Upper lobe of right lung (tissue), 1 donor: ENCODE results near the gene OR51B6. TPM values are rescaled to one million over a fixed set of nuclear protein-coding genes. Genes with fewer than 3 reads are reported as not detected.
"Not testable (repeated sequence)": the region's sequence is repeated elsewhere in the genome, so short reads cannot be mapped to it uniquely, and the experiment has no call there.

Experiments
- ATAC-seq: fragments of 200-7000 bp; cut with Tn5 transposase; one replicate; pipeline ENCODE4 v1.9.1; 2020; ENCODE audit warnings: mild to moderate bottlenecking, moderate library complexity
- DNase-seq: peaks from one replicate; pipeline ENCODE4 v3.0.0-alpha.2; 2020
- H3K27ac ChIP-seq: fragments of 200-600 bp; one replicate; pipeline ENCODE4 v1.8.0; 2022
- H3K27me3 ChIP-seq: fragments of 200-600 bp; one replicate; pipeline ENCODE4 v1.8.0; 2022; ENCODE audit warnings: mild to moderate bottlenecking
- H3K36me3 ChIP-seq: fragments of 200-600 bp; one replicate; pipeline ENCODE4 v1.8.0; 2022
- H3K4me1 ChIP-seq: fragments of 200-600 bp; one replicate; pipeline ENCODE4 v1.8.0; 2022
- H3K4me3 ChIP-seq: fragments of 200-600 bp; one replicate; pipeline ENCODE4 v1.8.0; 2022; ENCODE audit warnings: mild to moderate bottlenecking
- H3K9me3 ChIP-seq: fragments of 200-600 bp; one replicate; pipeline ENCODE4 v1.8.0; 2022
- intact Hi-C: fragments of 100-400 bp; cut with DNase I; formaldehyde crosslinking; loops from one replicate; pipeline ENCODE4 v1.11.0; 2022
- total RNA-seq: library from RNA; stranded (reverse); fragmentation: NEBNext Ultra II Directional; extraction: Animal tissue kit (Norgen Biotek cat#: 25700); gene quantifications from one replicate; pipeline ENCODE4 v1.2.1, GENCODE V29; 2021
- TF ChIP-seq, protein P1 (sequence below): fragments of 200-600 bp; IDR thresholded peaks from one replicate; pipeline ENCODE4 v1.8.0; 2022; ENCODE audit warnings: antibody characterized with exemption
- donor health status: DM: no; HTN: yes; CAD: no; lungs with severe emphysema.

OR51B6 gene
- total RNA-seq, 1 donor from 2014 or later: not detected

DNA sequence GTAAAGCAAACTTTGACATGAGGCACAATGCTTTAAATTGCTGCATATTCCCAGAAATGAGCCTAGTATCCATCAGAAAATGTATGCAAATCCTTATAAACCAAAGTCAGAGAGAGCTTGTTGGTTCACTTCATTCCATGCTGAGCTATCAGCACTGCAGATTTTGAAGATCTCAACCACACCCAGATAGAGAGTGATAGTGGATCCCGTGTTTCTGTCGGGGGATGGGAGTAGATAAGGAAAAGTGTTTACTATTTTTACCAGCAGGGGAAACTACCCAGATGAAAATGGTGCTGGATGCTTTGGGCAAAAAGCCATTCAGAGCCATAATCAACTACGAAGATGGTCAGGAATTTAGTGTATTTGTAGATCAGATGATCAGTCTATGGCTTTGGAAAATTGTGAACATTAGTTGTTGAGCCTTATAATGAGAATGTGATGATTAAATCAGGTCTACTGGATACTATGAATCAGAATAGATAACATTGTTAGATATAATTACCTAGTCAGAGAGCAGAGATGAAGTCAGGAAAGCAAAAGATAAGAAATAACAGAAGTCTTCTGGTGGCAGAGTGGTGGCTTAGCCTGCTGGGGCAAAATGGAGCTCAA is 10.8 kb downstream of the OR51B6 start:
- no peak for DNase-seq
- H3K36me3 ChIP-seq: no peaks in the 10 kb centered on the region
- ATAC-seq: no peak
- no peaks in the 10 kb centered on the region for H3K4me1 ChIP-seq
- no peaks in the 10 kb centered on the region for H3K27me3 ChIP-seq
- TF ChIP-seq, protein P1, sequence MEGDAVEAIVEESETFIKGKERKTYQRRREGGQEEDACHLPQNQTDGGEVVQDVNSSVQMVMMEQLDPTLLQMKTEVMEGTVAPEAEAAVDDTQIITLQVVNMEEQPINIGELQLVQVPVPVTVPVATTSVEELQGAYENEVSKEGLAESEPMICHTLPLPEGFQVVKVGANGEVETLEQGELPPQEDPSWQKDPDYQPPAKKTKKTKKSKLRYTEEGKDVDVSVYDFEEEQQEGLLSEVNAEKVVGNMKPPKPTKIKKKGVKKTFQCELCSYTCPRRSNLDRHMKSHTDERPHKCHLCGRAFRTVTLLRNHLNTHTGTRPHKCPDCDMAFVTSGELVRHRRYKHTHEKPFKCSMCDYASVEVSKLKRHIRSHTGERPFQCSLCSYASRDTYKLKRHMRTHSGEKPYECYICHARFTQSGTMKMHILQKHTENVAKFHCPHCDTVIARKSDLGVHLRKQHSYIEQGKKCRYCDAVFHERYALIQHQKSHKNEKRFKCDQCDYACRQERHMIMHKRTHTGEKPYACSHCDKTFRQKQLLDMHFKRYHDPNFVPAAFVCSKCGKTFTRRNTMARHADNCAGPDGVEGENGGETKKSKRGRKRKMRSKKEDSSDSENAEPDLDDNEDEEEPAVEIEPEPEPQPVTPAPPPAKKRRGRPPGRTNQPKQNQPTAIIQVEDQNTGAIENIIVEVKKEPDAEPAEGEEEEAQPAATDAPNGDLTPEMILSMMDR: no peak
- intact Hi-C loops: no loop called here
- H3K4me3 ChIP-seq: no peak overlapping the region
- H3K27ac ChIP-seq: no peak overlapping the region
- H3K9me3 ChIP-seq: no peaks in the 10 kb centered on the region

DNA sequence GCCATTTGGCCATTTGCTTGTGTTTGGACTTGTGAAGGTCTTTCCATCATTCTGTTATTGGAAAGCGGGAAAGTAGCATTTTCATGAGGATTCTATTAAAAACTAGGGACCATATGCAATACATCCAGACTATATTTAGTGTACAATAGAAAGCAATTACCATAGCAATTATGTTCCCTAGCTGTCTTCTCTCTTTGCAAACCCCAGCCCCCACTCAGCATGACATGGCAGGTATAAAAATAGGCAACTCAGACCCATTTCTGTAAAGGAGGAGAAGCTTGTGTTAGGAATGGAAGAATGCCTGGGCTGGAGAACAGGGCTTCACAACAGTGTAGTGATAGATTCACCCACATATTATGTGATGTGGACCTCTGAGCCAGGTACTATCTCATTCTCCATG is 12.4 kb downstream of the OR51B6 start:
- Histone ChIP-seq H3K4me3 (no peak overlapping the region), H3K9me3 (no peaks in the 10 kb centered on the region), H3K27me3 (no peaks in the 10 kb centered on the region), H3K4me1 (no peaks in the 10 kb centered on the region), H3K27ac (no peak overlapping the region), H3K36me3 (no peaks in the 10 kb centered on the region)
- TF ChIP-seq, protein P1: no peak
- DNase-seq: no peak
- intact Hi-C loops: no loop called here
- no peak for ATAC-seq

DNA sequence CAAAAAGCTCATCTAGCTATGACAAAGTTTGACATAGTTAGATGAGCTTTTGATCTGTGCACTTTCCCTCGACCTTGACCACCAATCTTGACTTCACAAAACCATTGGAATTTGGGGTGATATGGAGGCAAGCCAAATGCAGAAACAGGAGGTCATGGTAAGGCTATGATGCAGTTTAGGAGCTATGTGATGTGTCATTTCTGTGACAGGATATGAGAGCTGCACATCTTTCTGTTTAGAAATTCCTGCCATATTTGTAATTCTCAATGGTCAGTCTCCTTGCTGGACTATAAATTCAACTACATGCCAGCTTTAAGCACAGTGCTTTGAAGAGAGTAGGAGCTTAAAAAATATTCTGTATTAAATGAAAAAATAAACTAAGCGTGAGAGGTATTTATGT is 12.9 kb downstream of the OR51B6 start:
- DNase-seq (no peak), ATAC-seq (no peak)
- intact Hi-C loops: no loop called here
- Histone ChIP-seq H3K27me3 (no peaks in the 10 kb centered on the region), H3K36me3 (no peaks in the 10 kb centered on the region), H3K9me3 (no peaks in the 10 kb centered on the region), H3K4me3 (no peak overlapping the region), H3K27ac (no peak overlapping the region), H3K4me1 (no peaks in the 10 kb centered on the region)
- TF ChIP-seq, protein P1: no peak

DNA sequence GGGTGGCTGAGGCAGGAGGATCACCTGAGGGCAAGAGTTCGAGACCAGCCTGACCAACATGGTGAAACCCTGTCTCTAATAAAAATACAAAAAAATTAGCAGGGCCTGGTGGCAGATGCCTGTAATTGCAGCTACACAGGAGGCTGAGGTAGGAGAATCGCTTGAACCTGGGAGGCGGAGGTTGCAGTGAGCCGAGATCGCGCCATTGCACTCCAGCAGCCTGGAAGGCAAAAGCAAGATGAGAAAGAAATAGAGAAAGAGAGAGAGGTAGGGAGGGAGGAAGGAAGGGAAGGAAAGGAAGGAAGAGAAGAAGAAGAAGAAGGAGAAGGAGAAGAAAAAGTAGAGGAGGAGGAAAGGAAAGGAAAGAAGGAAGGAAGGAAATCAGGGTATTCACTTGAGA is 15.1 kb downstream of the OR51B6 start:
- H3K27me3 ChIP-seq, intact Hi-C loops, DNase-seq, H3K4me1 ChIP-seq, H3K9me3 ChIP-seq, H3K36me3 ChIP-seq, ATAC-seq, H3K27ac ChIP-seq, H3K4me3 ChIP-seq: not testable (repeated sequence)

DNA sequence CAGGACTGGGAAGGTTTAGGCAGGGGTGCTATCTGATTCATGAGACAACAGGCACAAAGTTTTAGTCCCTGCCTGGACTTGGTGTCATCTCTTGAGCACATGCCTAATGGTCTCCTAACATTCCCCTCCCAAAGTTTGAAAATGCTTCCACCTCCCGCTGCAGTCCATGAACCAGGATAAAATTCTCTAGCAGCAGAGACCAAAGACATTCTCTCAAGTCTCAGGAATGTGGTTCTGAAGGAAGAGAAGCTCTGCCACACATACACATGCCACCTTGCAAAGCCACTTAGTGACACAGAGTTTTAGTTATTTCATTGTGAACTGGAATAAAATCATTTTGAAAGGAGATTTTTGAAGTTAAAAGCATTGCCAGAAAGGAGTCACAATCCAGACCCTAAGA is 15.5 kb downstream of the OR51B6 start:
- Histone ChIP-seq H3K27ac (no peak overlapping the region), H3K9me3 (no peaks in the 10 kb centered on the region), H3K36me3 (no peaks in the 10 kb centered on the region), H3K4me3 (no peak overlapping the region), H3K27me3 (no peaks in the 10 kb centered on the region), H3K4me1 (no peaks in the 10 kb centered on the region)
- intact Hi-C loops: no loop called here
- ATAC-seq (no peak), DNase-seq (no peak)
- TF ChIP-seq, protein P1: no peak

DNA sequence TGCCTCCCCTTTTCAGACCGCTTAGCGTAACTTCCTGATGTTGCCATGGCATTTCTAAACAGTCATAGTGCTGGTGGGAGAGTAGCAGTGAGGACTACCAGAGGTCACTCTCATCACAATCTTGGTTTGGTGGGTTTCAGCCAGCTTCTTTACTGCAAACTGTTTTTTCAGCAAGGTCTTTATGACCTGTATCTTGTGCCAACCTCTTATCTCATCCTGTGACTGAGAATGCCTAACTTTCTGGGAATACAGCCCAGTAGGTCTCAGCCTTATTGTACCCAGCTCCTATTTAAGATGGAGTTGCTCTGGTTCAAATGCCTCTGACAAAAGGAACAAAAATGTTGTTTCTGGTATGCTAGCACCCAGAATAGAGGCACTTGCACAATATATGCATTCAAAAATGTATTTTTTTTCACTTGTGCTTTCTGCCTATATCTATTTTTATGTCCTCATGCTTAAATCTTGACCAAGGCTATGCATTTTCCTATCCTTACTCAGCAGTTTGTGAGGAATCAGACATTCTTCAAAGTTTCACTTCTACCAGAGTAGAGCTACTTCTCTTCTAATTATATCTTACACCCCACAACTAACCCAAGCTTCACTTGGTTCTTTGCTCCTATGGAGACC is 16.3 kb downstream of the OR51B6 start:
- H3K27me3 ChIP-seq: no peaks in the 10 kb centered on the region
- intact Hi-C loops: no loop called here
- H3K4me3 ChIP-seq: no peak overlapping the region
- TF ChIP-seq, protein P1: no peak
- H3K4me1 ChIP-seq: no peaks in the 10 kb centered on the region
- no peak overlapping the region for H3K27ac ChIP-seq
- no peaks in the 10 kb centered on the region for H3K9me3 ChIP-seq
- H3K36me3 ChIP-seq: no peaks in the 10 kb centered on the region
- ATAC-seq (no peak), DNase-seq (no peak)
